Non-pigmented ciliary epithelial cell (primary cell): Measurements from ENCODE around the gene CUL9.

ENCODE experiments used
- DNase-seq: peaks from one replicate; pipeline ENCODE4 v3.0.0-alpha.2; 2010; ENCODE audit warnings: low read depth

The CUL9 gene

GRCh38 chr6:43229803-43230620 is 48.0 kb downstream of the CUL9 start:
- no peak for DNase-seq

GRCh38 chr6:43231053-43231452 is 49.1 kb downstream of the CUL9 start:
- no peak for DNase-seq

GRCh38 chr6:43231735-43232450 is 49.9 kb downstream of the CUL9 start:
- DNase-seq: no peak

GRCh38 chr6:43235841-43236240 is 53.8 kb downstream of the CUL9 start:
- DNase-seq: no peak

- no peak for DNase-seq
These were observed 57.1 kb downstream of the CUL9 start for GRCh38 chr6:43239054-43239453.

- DNase-seq: no peak
These were observed 59.0 kb downstream of the CUL9 start for GRCh38 chr6:43240950-43241349.

GRCh38 chr6:43241446-43241845 is 59.5 kb downstream of the CUL9 start:
- DNase-seq: no peak

- no peak for DNase-seq
These were observed 61.1 kb downstream of the CUL9 start, which contains the start of gene TTBK1 for GRCh38 chr6:43242908-43243663. Gene TTBK1 (plus strand): TSS chr6:43243481. CDS start chr6:43246661, 3,180 bp downstream.

GRCh38 chr6:43243664-43244321 is 61.8 kb downstream of the CUL9 start:
- DNase-seq: no peak

- no peak for DNase-seq
These were observed 64.5 kb downstream of the CUL9 start for GRCh38 chr6:43246301-43247113.

- no peak for DNase-seq
These were observed 65.4 kb downstream of the CUL9 start for GRCh38 chr6:43247114-43247999.

- no peak for DNase-seq
These were observed 66.1 kb downstream of the CUL9 start for GRCh38 chr6:43248101-43248500.

- no peak for DNase-seq
These were observed 66.8 kb downstream of the CUL9 start for GRCh38 chr6:43248791-43249190.

- DNase-seq: no peak
These were observed 69.0 kb downstream of the CUL9 start for GRCh38 chr6:43250992-43251373.

GRCh38 chr6:43253401-43253800 is 71.4 kb downstream of the CUL9 start:
- no peak for DNase-seq

GRCh38 chr6:43254138-43254817 is 72.3 kb downstream of the CUL9 start:
- DNase-seq: no peak

- DNase-seq: no peak
These were observed 72.8 kb downstream of the CUL9 start for GRCh38 chr6:43254846-43255245.

GRCh38 chr6:43255408-43256054 is 73.5 kb downstream of the CUL9 start:
- DNase-seq: no peak
